ENCODE results near the gene PAH.

Gene PAH

DNA sequence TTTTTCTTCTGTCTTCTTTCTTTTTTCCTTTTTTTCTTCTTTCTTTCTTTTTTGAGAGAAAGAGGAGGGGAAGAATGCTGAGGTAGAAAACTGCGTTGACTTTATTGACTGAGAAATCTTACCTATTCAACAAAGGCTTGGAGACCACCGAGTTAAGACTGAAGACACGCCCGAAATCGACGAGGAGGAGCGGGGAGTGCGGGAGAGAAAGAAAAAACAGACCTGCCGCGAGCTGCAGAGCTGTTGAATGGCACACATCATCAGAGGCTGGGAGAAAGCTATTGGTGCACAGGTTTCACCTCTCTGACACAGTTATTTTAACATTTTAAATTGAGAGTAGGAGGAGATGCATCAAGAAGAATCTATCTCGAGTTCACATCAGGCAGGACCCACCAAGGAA lies 45.5 kb upstream of the PAH start:
- TF ChIP-seq, protein P1, sequence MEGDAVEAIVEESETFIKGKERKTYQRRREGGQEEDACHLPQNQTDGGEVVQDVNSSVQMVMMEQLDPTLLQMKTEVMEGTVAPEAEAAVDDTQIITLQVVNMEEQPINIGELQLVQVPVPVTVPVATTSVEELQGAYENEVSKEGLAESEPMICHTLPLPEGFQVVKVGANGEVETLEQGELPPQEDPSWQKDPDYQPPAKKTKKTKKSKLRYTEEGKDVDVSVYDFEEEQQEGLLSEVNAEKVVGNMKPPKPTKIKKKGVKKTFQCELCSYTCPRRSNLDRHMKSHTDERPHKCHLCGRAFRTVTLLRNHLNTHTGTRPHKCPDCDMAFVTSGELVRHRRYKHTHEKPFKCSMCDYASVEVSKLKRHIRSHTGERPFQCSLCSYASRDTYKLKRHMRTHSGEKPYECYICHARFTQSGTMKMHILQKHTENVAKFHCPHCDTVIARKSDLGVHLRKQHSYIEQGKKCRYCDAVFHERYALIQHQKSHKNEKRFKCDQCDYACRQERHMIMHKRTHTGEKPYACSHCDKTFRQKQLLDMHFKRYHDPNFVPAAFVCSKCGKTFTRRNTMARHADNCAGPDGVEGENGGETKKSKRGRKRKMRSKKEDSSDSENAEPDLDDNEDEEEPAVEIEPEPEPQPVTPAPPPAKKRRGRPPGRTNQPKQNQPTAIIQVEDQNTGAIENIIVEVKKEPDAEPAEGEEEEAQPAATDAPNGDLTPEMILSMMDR (IDR thresholded peaks at IDR 0.05; ENCODE audit: control insufficient read depth, extremely low read depth, insufficient read depth), result no peak
- H3K4me3 ChIP-seq (ENCODE audit: low read depth, low read length), result no peak overlapping the region
- DNase-seq (ENCODE audit: low read depth), result no peak

DNA sequence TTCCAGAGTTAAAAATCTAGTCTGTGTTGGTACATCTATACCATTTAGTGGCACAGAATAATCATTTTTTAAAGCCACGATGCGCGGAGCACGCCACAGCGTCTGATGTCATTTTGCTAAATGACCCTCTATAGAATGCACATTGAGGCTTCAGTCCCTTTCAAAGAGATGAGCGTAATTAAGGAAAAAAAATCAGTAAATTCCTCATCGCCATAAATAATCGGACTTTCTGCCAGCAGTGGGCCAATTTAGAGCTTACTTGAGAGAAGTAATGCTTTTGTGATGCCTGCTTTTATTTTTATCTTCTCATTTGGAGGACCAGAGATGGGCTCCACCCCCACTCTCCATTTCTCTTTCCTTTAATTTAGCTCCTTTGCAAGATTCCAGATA lies 44.4 kb upstream of the PAH start:
- TF ChIP-seq, protein P1 (IDR thresholded peaks at IDR 0.05; ENCODE audit: control insufficient read depth, extremely low read depth, insufficient read depth), result no peak
- H3K4me3 ChIP-seq (ENCODE audit: low read depth, low read length), result no peak overlapping the region
- DNase-seq (ENCODE audit: low read depth), result no peak

DNA sequence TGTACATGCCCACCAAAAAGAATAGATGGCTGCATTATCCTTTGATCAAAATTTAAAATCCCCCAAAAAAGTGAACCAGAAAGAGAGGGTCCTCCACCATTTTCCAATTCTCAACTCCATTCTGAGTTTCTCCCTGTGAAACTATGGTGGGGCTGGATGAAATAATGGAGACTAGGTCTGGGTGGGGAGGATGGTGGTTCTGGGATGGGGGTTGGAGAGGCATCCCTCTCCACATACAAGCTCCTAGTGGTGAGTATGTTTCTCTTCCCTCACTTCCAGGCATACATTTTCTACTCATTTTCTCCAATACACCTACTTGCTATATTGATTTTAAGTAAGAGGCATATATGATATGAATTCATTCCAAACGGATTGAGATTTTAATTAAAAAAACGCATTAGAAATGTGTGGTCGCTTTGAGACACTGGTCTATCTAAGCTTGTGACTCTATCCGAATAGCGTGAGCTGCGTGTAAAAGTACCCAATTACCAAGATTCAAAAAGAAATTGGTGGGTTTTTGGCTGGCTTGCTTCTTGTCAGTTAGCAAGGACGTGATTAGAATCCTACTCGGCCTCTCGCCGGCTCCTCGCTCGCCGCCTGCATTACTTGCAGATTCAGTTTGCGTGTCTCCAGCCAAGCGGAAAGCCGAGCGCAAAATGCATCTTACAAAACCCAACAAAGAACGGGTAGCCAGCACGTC lies 43.9 kb upstream of the PAH start:
- DNase-seq (ENCODE audit: low read depth), result no peak
- TF ChIP-seq, protein P1 (IDR thresholded peaks at IDR 0.05; ENCODE audit: control insufficient read depth, extremely low read depth, insufficient read depth), result no peak
- H3K4me3 ChIP-seq (ENCODE audit: low read depth, low read length), result no peak overlapping the region

DNA sequence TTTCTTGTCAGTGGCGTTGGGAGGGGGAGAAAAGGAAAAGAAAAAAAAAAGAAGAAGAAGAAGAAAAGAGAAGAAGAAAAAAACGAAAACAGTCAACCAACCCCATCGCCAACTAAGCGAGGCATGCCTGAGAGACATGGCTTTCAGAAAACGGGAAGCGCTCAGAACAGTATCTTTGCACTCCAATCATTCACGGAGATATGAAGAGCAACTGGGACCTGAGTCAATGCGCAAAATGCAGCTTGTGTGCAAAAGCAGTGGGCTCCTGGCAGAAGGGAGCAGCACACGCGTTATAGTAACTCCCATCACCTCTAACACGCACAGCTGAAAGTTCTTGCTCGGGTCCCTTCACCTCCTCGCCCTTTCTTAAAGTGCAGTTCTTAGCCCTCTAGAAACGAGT lies 42.3 kb upstream of the PAH start:
- TF ChIP-seq, protein P1 (IDR thresholded peaks at IDR 0.05; ENCODE audit: control insufficient read depth, extremely low read depth, insufficient read depth), result no peak
- H3K4me3 ChIP-seq (ENCODE audit: low read depth, low read length), result no peak overlapping the region
- no peak for DNase-seq (ENCODE audit: low read depth)

DNA sequence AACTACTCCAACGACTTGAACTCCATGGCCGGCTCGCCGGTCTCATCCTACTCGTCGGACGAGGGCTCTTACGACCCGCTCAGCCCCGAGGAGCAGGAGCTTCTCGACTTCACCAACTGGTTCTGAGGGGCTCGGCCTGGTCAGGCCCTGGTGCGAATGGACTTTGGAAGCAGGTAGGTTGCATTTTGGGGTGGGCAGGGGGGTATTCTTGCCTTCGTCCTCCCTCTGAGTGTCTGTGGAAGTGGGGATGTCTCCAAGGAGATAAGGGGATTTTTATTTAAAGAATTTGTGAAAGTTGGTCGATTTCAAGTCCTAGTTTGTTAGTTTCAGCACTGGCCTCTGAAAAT lies 41.8 kb upstream of the PAH start:
- TF ChIP-seq, protein P1 (IDR thresholded peaks at IDR 0.05; ENCODE audit: control insufficient read depth, extremely low read depth, insufficient read depth), result no peak
- H3K4me3 ChIP-seq (ENCODE audit: low read depth, low read length), result no peak overlapping the region
- no peak for DNase-seq (ENCODE audit: low read depth)

DNA sequence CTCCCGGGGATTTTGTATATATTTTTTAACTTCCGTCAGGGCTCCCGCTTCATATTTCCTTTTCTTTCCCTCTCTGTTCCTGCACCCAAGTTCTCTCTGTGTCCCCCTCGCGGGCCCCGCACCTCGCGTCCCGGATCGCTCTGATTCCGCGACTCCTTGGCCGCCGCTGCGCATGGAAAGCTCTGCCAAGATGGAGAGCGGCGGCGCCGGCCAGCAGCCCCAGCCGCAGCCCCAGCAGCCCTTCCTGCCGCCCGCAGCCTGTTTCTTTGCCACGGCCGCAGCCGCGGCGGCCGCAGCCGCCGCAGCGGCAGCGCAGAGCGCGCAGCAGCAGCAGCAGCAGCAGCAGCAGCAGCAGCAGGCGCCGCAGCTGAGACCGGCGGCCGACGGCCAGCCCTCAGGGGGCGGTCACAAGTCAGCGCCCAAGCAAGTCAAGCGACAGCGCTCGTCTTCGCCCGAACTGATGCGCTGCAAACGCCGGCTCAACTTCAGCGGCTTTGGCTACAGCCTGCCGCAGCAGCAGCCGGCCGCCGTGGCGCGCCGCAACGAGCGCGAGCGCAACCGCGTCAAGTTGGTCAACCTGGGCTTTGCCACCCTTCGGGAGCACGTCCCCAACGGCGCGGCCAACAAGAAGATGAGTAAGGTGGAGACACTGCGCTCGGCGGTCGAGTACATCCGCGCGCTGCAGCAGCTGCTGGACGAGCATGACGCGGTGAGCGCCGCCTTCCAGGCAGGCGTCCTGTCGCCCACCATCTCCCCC lies 41.2 kb upstream of the PAH start:
- H3K4me3 ChIP-seq (ENCODE audit: low read depth, low read length), result peak overlapping the region; percentile 28; the same call in 1 of the 2 replicates
- DNase-seq (ENCODE audit: low read depth), result no peak
- TF ChIP-seq, protein P1 (IDR thresholded peaks at IDR 0.05; ENCODE audit: control insufficient read depth, extremely low read depth, insufficient read depth), result no peak

All from LNCaP clone FGC (cell line).